Suprapubic skin (tissue), 4 donors: ENCODE data around the gene DLX2. TPM values are rescaled to one million over a fixed set of nuclear protein-coding genes. Genes with fewer than 3 reads are reported as not detected.

Experiments used
- DNase-seq, 2 donors: peaks; one replicate each; pipeline ENCODE4 v3.0.0-alpha.2; 2019; ENCODE audit warnings: low spot score in 2 of 2
- H3K27ac ChIP-seq: fragments of 200-600 bp; sonication (generic); one replicate; pipeline ENCODE4 v1.5.1; 2019
- H3K27me3 ChIP-seq: fragments of 200-600 bp; sonication (generic); one replicate; pipeline ENCODE4 v1.5.1; 2019
- H3K36me3 ChIP-seq: fragments of 200-600 bp; sonication (generic); one replicate; pipeline ENCODE4 v1.5.1; 2019
- H3K4me1 ChIP-seq: fragments of 200-600 bp; sonication (generic); one replicate; pipeline ENCODE4 v1.5.1; 2019
- H3K4me3 ChIP-seq: fragments of 200-600 bp; sonication (generic); one replicate; pipeline ENCODE4 v1.5.1; 2019; ENCODE audit warnings: mild to moderate bottlenecking
- H3K9me3 ChIP-seq: fragments of 200-600 bp; sonication (generic); one replicate; pipeline ENCODE4 v1.5.1; 2019
- CTCF ChIP-seq, 2 donors: fragments of 200-600 bp in 1 of 2; fragments of 450-650 bp in 1 of 2; sonication (generic) in 1 of 2; IDR thresholded peaks; one replicate each; pipeline ENCODE4 v1.5.1; 2016 to 2019; ENCODE audit warnings: antibody characterized with exemption in 2 of 2, mild to moderate bottlenecking in 1 of 2, moderate library complexity in 1 of 2
- EP300 ChIP-seq: sonication (generic); formaldehyde crosslinking; IDR thresholded peaks from one replicate; pipeline ENCODE4 v1.6.1; 2017; ENCODE audit warnings: antibody characterized with exemption
- POLR2A ChIP-seq, 2 donors: fragments of 450-650 bp; IDR thresholded peaks; one replicate each; pipeline ENCODE4 v1.6.1; 2017; ENCODE audit warnings: antibody characterized with exemption in 2 of 2, mild to moderate bottlenecking in 2 of 2, moderate library complexity in 2 of 2
- POLR2AphosphoS5 ChIP-seq, 3 donors: sonication (generic); formaldehyde crosslinking; IDR thresholded peaks; one replicate each; pipeline ENCODE4 v1.6.1; 2017; ENCODE audit warnings: antibody characterized with exemption in 3 of 3
- WGBS: methylation state at CpG from one replicate; pipeline ENCODE4 v1.1.5; 2018; 5-methylcytosine and 5-hydroxymethylcytosine counted together
- total RNA-seq, 4 donors: library from RNA; depleted of rRNA; stranded (reverse); fragments of >200 nt; gene quantifications; one replicate each; pipeline ENCODE4 v1.1.0, GENCODE V29; 2016

Gene DLX2
- total RNA-seq, 4 donors from 2014 or later, result 0.30 to 1.1 (median 0.42) TPM; not detected in 1

- no peak for DNase-seq
- H3K27me3 ChIP-seq, result peaks cover 3% of the 10 kb centered on the region
- no peaks in the 10 kb centered on the region for H3K9me3 ChIP-seq
- no peak overlapping the region for H3K27ac ChIP-seq
- H3K4me1 ChIP-seq, result no peaks in the 10 kb centered on the region
- no peak overlapping the region for H3K4me3 ChIP-seq
- H3K36me3 ChIP-seq, result no peaks in the 10 kb centered on the region
- no peak for TF ChIP-seq EP300
- TF ChIP-seq CTCF (IDR thresholded peaks at IDR 0.05), result no peak
- no peak for TF ChIP-seq POLR2A (IDR thresholded peaks at IDR 0.05)
- 76% methylated on average over 2 of the region's 2 CpGs for WGBS
Measured at GRCh38 chr2:172137109-172137508, 34.4 kb upstream of the DLX2 start.

GRCh38 chr2:172135446-172135845 is 32.7 kb upstream of the DLX2 start:
- 87% methylated on average over 4 of the region's 4 CpGs for WGBS
- Histone ChIP-seq H3K4me1 (no peaks in the 10 kb centered on the region), H3K36me3 (no peaks in the 10 kb centered on the region), H3K27ac (no peak overlapping the region), H3K9me3 (no peaks in the 10 kb centered on the region), H3K4me3 (no peak overlapping the region), H3K27me3 (peaks cover 3% of the 10 kb centered on the region)
- no peak for DNase-seq
- TF ChIP-seq POLR2AphosphoS5 (IDR thresholded peaks at IDR 0.05) (no peak), CTCF (IDR thresholded peaks at IDR 0.05) (no peak), POLR2A (IDR thresholded peaks at IDR 0.05) (no peak), EP300 (no peak)

GRCh38 chr2:172134270-172134669 is 31.6 kb upstream of the DLX2 start:
- Histone ChIP-seq H3K36me3 (no peaks in the 10 kb centered on the region), H3K4me3 (no peak overlapping the region), H3K9me3 (no peaks in the 10 kb centered on the region), H3K27me3 (peaks cover 3% of the 10 kb centered on the region), H3K4me1 (no peaks in the 10 kb centered on the region), H3K27ac (no peak overlapping the region)
- no peak for DNase-seq
- WGBS, result 79% methylated on average over 3 of the region's 3 CpGs
- TF ChIP-seq POLR2AphosphoS5 (IDR thresholded peaks at IDR 0.05) (no peak), EP300 (no peak)

- no peak for DNase-seq
- Histone ChIP-seq H3K36me3 (no peaks in the 10 kb centered on the region), H3K4me3 (no peak overlapping the region), H3K4me1 (no peaks in the 10 kb centered on the region), H3K9me3 (no peaks in the 10 kb centered on the region), H3K27me3 (no peaks in the 10 kb centered on the region), H3K27ac (no peak overlapping the region)
- WGBS, result 87% methylated on average over 5 of the region's 5 CpGs
- TF ChIP-seq POLR2AphosphoS5 (IDR thresholded peaks at IDR 0.05) (no peak), EP300 (no peak), CTCF (IDR thresholded peaks at IDR 0.05) (no peak), POLR2A (IDR thresholded peaks at IDR 0.05) (no peak)
Measured at GRCh38 chr2:172131713-172132555, 29.2 kb upstream of the DLX2 start.

GRCh38 chr2:172129404-172129803 is 26.7 kb upstream of the DLX2 start:
- no peaks in the 10 kb centered on the region for H3K4me1 ChIP-seq
- no peak overlapping the region for H3K4me3 ChIP-seq
- TF ChIP-seq POLR2AphosphoS5 (IDR thresholded peaks at IDR 0.05) (no peak), EP300 (no peak), POLR2A (IDR thresholded peaks at IDR 0.05) (no peak), CTCF (IDR thresholded peaks at IDR 0.05) (no peak)
- no peaks in the 10 kb centered on the region for H3K36me3 ChIP-seq
- no peak for DNase-seq
- H3K27ac ChIP-seq, result no peak overlapping the region
- H3K27me3 ChIP-seq, result no peaks in the 10 kb centered on the region
- H3K9me3 ChIP-seq, result no peaks in the 10 kb centered on the region
